GM12878 (cell line): Measurements from ENCODE around the gene ANO6. TPM values are rescaled to one million over a fixed set of nuclear protein-coding genes. Genes with fewer than 3 reads are reported as not detected.

Experiments
- CBX3 ChIP-seq: fragments of 200-600 bp; sonication (generic); IDR thresholded peaks from 2 replicates; pipeline ENCODE4 v1.6.1; 2016; ENCODE audit warnings: low read depth, borderline replicate concordance
- CREM ChIP-seq: IDR thresholded peaks from 2 replicates; pipeline ENCODE4 v1.6.1; 2014; ENCODE audit warnings: antibody characterized with exemption, low read depth
- DPF2 ChIP-seq: fragments of 450-650 bp; IDR thresholded peaks from 2 replicates; pipeline ENCODE4 v1.6.1; 2017; ENCODE audit warnings: mild to moderate bottlenecking
- ETV6 ChIP-seq, 2 experiments: fragments of 450-650 bp in 1 of 2; IDR thresholded peaks in 1 of 2; conservative IDR thresholded peaks in 1 of 2; 2 replicates each; pipeline ENCODE4 v1.6.1; 2014; ENCODE audit warnings: antibody characterized with exemption in 1 of 2, borderline replicate concordance in 1 of 2, low read depth in 1 of 2, mild to moderate bottlenecking in 1 of 2, moderate library complexity in 1 of 2
- FOXK2 ChIP-seq: fragments of 450-650 bp; IDR thresholded peaks from 2 replicates; pipeline ENCODE4 v1.6.1; 2017; ENCODE audit warnings: mild to moderate bottlenecking, moderate library complexity
- GATAD2B ChIP-seq: fragments of 450-650 bp; conservative IDR thresholded peaks from 2 replicates; pipeline ENCODE4 v1.6.1; 2017; ENCODE audit warnings: low read depth, mild to moderate bottlenecking, moderate library complexity
- KDM1A ChIP-seq: fragments of 200-600 bp; sonication (generic); IDR thresholded peaks from 2 replicates; pipeline ENCODE4 v1.6.1; 2016; ENCODE audit warnings: borderline replicate concordance
- LARP7 ChIP-seq: fragments of 450-650 bp; IDR thresholded peaks from 2 replicates; pipeline ENCODE4 v1.6.1; 2017; ENCODE audit warnings: mild to moderate bottlenecking
- MXI1 ChIP-seq: fragments of 150-350 bp; IDR thresholded peaks from 2 replicates; pipeline ENCODE4 v1.6.1; 2011; ENCODE audit warnings: low read depth, mild to moderate bottlenecking, inconsistent platforms, low read length, improper control_type of control experiment
- MYB ChIP-seq: fragments of 150-350 bp; IDR thresholded peaks from 2 replicates; pipeline ENCODE4 v1.6.1; 2014; ENCODE audit warnings: mild to moderate bottlenecking, low read depth, low read length, borderline replicate concordance
- NFXL1 ChIP-seq: fragments of 450-650 bp; IDR thresholded peaks from 2 replicates; pipeline ENCODE4 v1.6.1; 2017; ENCODE audit warnings: antibody characterized with exemption, mild to moderate bottlenecking, borderline replicate concordance
- NFYB ChIP-seq: IDR thresholded peaks from 2 replicates; pipeline ENCODE4 v1.6.1; 2011; ENCODE audit warnings: low read depth, mild to moderate bottlenecking, low read length, improper control_type of control experiment, moderate library complexity; ENCODE audit not compliant: insufficient read depth
- RBBP5 ChIP-seq: fragments of 200-600 bp; sonication (generic); conservative IDR thresholded peaks from 2 replicates; pipeline ENCODE4 v1.6.1; 2016
- RUNX3 ChIP-seq: IDR thresholded peaks from 2 replicates; pipeline ENCODE4 v1.6.1; 2012; ENCODE audit warnings: low read length, inconsistent platforms
- SP1 ChIP-seq: IDR thresholded peaks from one replicate; pipeline ENCODE4 v1.6.1; 2011; ENCODE audit warnings: low read depth, low read length
- SREBF1 ChIP-seq: IDR thresholded peaks from 2 replicates; pipeline ENCODE4 v1.6.1; 2012; ENCODE audit warnings: mild to moderate bottlenecking, low read length
- SREBF2 ChIP-seq: IDR thresholded peaks from 2 replicates; pipeline ENCODE4 v1.6.1; 2012; ENCODE audit warnings: mild to moderate bottlenecking, low read length
- SRF ChIP-seq, 2 experiments: IDR thresholded peaks; 2 replicates each; pipeline ENCODE4 v1.6.1; 2011; ENCODE audit warnings: low read depth in 2 of 2, low read length in 2 of 2, mild to moderate bottlenecking in 1 of 2, moderate library complexity in 1 of 2
- TCF7 ChIP-seq: IDR thresholded peaks from 2 replicates; pipeline ENCODE4 v1.6.1; 2014; ENCODE audit warnings: antibody characterized with exemption, borderline replicate concordance
- WRNIP1 ChIP-seq: IDR thresholded peaks from 2 replicates; pipeline ENCODE4 v1.6.1; 2011; ENCODE audit warnings: low read depth, low read length, improper control_type of control experiment, borderline replicate concordance
- ZNF207 ChIP-seq: fragments of 450-650 bp; IDR thresholded peaks from 2 replicates; pipeline ENCODE4 v1.6.1; 2014; ENCODE audit warnings: antibody characterized with exemption, mild to moderate bottlenecking, borderline replicate concordance
- ZNF217 ChIP-seq: fragments of 450-650 bp; IDR thresholded peaks from 2 replicates; pipeline ENCODE4 v1.6.1; 2017; ENCODE audit warnings: antibody characterized with exemption, mild to moderate bottlenecking
- polyA plus RNA-seq, 11 experiments: library from polyadenylated mRNA; depleted of rRNA in 4 of 11; unstranded in 6 of 11; stranded (reverse) in 5 of 11; fragments of >200 nt; fragmentation: Nextera tagmentation in 4 of 11; fragmentation: Illumina TruSeq in 1 of 11; extraction: Ambion mirVana in 4 of 11; extraction: Trizol in 1 of 11; gene quantifications; 1 replicate in 1 of 11; 2 replicates in 10 of 11; pipeline versions ENCODE4 v1.2.1 to v1.2.3, GENCODE V29; 2011 to 2016; ENCODE audit warnings: inconsistent platforms in 2 of 11, missing spikeins in 2 of 11, low read depth in 1 of 11
- total RNA-seq, 4 experiments: library from RNA; depleted of rRNA in 3 of 4; stranded (reverse); fragments of >200 nt in 3 of 4; fragmentation: Illumina TruSeq in 1 of 4; extraction: Trizol in 1 of 4; gene quantifications; 2 replicates each; pipeline versions ENCODE4 v1.2.1 to v1.2.3, GENCODE V29; 2013 to 2021
- TF ChIP-seq, protein P1 (sequence below): fragments of 450-650 bp; IDR thresholded peaks from 2 replicates; pipeline ENCODE4 v1.6.1; 2016; ENCODE audit warnings: mild to moderate bottlenecking
- TF ChIP-seq, protein P2 (sequence below): fragments of 450-650 bp; IDR thresholded peaks from 2 replicates; pipeline ENCODE4 v1.6.1; 2017; ENCODE audit warnings: low read depth, mild to moderate bottlenecking, moderate library complexity
- TF ChIP-seq, protein P3 (sequence below): fragments of 450-650 bp; conservative IDR thresholded peaks from 2 replicates; pipeline ENCODE4 v1.6.1; 2017; ENCODE audit warnings: mild to moderate bottlenecking, moderate library complexity
- TF ChIP-seq, protein P4 (sequence below): fragments of 450-650 bp; IDR thresholded peaks from 2 replicates; pipeline ENCODE4 v1.6.1; 2016; ENCODE audit warnings: mild to moderate bottlenecking

ANO6 gene
- total and polyA plus RNA-seq, 10 of the 15 experiments (the other 5 are each of a cell fraction or from before 2014, with no cell fraction given) = 4.6 to 30.3 (median 26.0) TPM

DNA sequence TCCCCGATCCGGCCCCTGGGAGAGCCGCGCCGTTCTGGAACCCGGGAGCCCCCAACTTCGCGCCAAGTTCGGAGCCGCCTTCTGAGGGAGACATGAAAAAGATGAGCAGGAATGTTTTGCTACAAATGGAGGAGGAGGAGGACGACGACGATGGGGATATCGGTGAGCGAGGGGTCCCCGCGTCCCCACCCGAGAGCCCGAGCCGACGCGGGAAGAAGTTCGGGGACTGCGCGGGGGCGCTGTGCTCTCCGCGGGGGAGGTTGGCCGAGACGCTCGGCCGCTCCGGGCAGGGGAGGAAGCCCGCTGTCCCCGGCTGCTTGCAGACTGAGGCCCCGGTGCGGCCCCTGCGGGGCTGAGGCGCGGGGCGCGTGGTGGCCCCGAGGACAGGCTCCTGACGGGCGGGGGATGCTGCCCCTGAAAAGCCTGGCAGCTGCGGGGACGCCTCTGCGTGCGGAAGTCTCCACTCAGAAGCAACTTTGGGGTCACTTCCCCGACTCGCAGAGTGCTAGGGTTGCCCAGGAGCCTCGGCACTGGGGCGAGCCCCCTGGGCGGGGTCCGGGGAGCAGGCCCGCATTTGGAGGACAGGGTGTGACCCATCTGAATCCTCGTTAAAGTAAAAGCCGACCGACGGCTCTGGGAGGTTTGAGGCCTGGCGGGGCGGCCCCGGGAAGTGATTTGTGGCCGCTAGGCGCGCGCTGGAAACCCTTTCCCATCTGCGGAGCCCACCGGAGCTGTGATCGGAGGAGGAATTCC lies 511 bp downstream of the ANO6 start (continued):
- TF ChIP-seq SRF (IDR thresholded peaks at IDR 0.05; ENCODE audit: low read depth in 2 of 2, low read length in 2 of 2) (no peak), RUNX3 (no peak; the same call in none of the 2 replicates), ETV6 (conservative IDR thresholded peaks at IDR 0.05 in 1 of 2, IDR thresholded peaks at IDR 0.05 in 1 of 2; ENCODE audit: borderline replicate concordance in 1 of 2, low read depth in 1 of 2) (no peak), LARP7 (0 out of 2 replicates have a peak, but pooled peaks have one; percentile 16), ZNF217 (0 out of 2 replicates have a peak, but pooled peaks have one; percentile 20), NFXL1 (no peak), CREM (no peak), KDM1A (no peak), SP1 (no peak), ZNF207 (no peak), FOXK2 (no peak), GATAD2B (peak; percentile 67; the same call in 1 of the 2 replicates), SREBF2 (no peak), CBX3 (no peak), SREBF1 (no peak), DPF2 (peak; percentile 40; the same call in 1 of the 2 replicates), MXI1 (peak; percentile 21; the same call in 1 of the 2 replicates), WRNIP1 (no peak), TCF7 (no peak), NFYB (no peak), MYB (no peak), RBBP5 (0 out of 2 replicates have a peak, but pooled peaks have one; percentile 42)
- TF ChIP-seq, protein P1, sequence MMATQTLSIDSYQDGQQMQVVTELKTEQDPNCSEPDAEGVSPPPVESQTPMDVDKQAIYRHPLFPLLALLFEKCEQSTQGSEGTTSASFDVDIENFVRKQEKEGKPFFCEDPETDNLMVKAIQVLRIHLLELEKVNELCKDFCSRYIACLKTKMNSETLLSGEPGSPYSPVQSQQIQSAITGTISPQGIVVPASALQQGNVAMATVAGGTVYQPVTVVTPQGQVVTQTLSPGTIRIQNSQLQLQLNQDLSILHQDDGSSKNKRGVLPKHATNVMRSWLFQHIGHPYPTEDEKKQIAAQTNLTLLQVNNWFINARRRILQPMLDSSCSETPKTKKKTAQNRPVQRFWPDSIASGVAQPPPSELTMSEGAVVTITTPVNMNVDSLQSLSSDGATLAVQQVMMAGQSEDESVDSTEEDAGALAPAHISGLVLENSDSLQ = no peak
- TF ChIP-seq, protein P2, sequence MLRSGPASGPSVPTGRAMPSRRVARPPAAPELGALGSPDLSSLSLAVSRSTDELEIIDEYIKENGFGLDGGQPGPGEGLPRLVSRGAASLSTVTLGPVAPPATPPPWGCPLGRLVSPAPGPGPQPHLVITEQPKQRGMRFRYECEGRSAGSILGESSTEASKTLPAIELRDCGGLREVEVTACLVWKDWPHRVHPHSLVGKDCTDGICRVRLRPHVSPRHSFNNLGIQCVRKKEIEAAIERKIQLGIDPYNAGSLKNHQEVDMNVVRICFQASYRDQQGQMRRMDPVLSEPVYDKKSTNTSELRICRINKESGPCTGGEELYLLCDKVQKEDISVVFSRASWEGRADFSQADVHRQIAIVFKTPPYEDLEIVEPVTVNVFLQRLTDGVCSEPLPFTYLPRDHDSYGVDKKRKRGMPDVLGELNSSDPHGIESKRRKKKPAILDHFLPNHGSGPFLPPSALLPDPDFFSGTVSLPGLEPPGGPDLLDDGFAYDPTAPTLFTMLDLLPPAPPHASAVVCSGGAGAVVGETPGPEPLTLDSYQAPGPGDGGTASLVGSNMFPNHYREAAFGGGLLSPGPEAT = peak; percentile 34; the same call in 1 of the 2 replicates
- TF ChIP-seq, protein P3, sequence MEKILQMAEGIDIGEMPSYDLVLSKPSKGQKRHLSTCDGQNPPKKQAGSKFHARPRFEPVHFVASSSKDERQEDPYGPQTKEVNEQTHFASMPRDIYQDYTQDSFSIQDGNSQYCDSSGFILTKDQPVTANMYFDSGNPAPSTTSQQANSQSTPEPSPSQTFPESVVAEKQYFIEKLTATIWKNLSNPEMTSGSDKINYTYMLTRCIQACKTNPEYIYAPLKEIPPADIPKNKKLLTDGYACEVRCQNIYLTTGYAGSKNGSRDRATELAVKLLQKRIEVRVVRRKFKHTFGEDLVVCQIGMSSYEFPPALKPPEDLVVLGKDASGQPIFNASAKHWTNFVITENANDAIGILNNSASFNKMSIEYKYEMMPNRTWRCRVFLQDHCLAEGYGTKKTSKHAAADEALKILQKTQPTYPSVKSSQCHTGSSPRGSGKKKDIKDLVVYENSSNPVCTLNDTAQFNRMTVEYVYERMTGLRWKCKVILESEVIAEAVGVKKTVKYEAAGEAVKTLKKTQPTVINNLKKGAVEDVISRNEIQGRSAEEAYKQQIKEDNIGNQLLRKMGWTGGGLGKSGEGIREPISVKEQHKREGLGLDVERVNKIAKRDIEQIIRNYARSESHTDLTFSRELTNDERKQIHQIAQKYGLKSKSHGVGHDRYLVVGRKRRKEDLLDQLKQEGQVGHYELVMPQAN = peak; percentile 19; the same call in 1 of the 2 replicates
- TF ChIP-seq, protein P4, sequence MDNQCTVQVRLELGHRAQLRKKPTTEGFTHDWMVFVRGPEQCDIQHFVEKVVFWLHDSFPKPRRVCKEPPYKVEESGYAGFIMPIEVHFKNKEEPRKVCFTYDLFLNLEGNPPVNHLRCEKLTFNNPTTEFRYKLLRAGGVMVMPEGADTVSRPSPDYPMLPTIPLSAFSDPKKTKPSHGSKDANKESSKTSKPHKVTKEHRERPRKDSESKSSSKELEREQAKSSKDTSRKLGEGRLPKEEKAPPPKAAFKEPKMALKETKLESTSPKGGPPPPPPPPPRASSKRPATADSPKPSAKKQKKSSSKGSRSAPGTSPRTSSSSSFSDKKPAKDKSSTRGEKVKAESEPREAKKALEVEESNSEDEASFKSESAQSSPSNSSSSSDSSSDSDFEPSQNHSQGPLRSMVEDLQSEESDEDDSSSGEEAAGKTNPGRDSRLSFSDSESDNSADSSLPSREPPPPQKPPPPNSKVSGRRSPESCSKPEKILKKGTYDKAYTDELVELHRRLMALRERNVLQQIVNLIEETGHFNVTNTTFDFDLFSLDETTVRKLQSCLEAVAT = no peak
